GM10266 (cell line): ENCODE results near the gene SGCA.

ENCODE experiments used
- DNase-seq: peaks from one replicate; pipeline ENCODE4 v3.0.0; 2012; ENCODE audit errors: extremely low spot score
- TF ChIP-seq, protein P1 (sequence below): IDR thresholded peaks from 2 replicates; pipeline ENCODE4 v1.5.1; 2012; ENCODE audit warnings: mild to moderate bottlenecking, low read depth; ENCODE audit not compliant: control insufficient read depth, insufficient read depth; ENCODE audit errors: missing control alignments

SGCA gene

DNA sequence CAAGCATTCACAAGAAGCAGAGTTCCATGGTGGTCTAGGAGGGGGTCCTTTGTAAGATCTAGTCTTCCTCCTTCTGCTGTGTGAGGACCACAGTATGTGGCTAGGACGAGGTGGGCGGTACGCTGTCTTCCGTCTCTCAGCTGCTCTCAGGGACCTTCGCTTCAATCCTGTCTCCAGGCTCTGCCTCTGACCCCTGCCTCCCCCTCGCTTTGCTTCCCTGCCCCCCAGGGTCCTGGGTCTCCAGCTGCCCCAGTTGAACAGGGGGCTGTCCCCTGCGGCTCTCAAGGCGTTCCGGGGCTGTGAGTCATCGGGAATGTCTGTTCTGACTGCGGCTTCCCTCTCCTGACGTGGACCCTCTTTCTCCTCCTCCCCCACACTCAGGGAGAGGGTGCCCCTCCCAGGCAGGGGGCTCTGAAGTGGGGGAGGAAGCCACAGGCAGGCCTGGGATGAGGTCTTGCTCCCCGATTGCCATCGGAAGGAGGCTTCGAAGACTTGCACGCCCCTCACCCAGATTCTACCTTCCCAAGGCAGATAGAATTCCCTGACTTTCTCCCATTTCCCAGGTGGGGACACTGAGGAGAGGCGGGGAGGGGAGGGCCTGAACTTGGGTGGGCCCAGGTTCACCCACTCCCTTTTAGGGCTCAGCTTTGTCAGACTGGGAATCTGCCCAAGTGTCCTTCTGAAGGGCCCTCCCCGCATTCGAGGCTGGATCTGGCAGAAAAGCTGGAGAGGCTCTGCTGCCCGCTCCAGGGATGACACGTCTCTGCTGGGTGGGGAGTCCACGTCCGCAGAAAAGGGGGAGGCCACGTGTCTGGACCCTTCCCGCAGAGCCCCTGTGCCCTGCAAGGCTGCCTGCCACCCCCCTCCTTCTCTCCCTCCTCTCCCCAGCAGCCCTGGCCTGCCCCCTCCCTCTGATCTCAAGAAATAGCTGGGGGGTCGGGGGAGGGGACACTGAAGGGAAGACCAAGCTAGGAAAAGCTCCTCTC is 44.7 kb downstream of the SGCA start:
- TF ChIP-seq, protein P1, sequence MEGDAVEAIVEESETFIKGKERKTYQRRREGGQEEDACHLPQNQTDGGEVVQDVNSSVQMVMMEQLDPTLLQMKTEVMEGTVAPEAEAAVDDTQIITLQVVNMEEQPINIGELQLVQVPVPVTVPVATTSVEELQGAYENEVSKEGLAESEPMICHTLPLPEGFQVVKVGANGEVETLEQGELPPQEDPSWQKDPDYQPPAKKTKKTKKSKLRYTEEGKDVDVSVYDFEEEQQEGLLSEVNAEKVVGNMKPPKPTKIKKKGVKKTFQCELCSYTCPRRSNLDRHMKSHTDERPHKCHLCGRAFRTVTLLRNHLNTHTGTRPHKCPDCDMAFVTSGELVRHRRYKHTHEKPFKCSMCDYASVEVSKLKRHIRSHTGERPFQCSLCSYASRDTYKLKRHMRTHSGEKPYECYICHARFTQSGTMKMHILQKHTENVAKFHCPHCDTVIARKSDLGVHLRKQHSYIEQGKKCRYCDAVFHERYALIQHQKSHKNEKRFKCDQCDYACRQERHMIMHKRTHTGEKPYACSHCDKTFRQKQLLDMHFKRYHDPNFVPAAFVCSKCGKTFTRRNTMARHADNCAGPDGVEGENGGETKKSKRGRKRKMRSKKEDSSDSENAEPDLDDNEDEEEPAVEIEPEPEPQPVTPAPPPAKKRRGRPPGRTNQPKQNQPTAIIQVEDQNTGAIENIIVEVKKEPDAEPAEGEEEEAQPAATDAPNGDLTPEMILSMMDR: no peak
- no peak for DNase-seq

- TF ChIP-seq, protein P1: no peak
These were observed 45.7 kb downstream of the SGCA start for GRCh38 chr17:50211249-50212120.

GRCh38 chr17:50212121-50212843 is 46.5 kb downstream of the SGCA start:
- no peak for DNase-seq
- TF ChIP-seq, protein P1: no peak

More at GRCh38 chr17:50211249-50212120, 45.7 kb downstream of the SGCA start:
- no peak for DNase-seq

- peak; percentile 81 for DNase-seq
- TF ChIP-seq, protein P1: no peak
These were observed 47.5 kb downstream of the SGCA start for GRCh38 chr17:50213026-50214022.

DNA sequence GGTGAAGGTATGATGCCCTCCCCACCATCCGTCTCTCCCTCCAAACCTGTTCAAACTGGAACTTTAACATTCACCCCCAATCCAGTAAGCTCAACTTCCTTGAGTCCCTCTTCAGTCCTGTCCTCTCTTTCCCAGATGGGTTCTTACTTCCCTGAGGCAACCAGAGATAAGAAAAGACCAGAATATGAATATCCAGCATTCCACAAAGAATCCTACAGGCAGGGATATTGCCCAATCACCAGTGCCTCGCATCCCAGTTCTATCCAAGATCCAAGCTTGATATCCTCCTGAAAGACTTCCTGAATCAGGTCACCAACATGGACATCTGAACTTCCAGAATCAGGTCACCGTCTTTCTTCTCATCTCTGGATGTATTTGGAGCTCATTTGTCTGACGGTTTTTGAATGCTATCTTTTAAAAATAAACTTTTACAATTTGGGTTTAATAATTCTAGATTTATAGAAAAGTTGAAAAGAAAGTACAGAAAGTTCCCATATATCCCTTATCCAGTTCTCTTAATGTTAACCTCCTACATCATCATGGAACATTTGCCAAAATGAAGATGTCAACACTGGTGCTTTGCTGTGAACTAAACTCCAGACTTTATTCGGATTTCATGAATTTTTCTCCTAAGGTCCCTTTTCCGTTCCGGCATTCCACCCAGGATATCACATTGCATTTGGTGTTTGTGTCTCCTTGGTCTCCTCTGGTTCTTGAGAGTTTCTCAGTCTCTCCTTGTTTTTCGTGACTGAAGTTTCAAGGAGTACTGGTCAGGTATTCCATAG is 49.4 kb downstream of the SGCA start:
- TF ChIP-seq, protein P1: no peak

More for the DNA sequence above, 49.4 kb downstream of the SGCA start:
- no peak for DNase-seq
